A549 (cell line): Measurements from ENCODE around the gene FSD1. TPM values are rescaled to one million over a fixed set of nuclear protein-coding genes. Genes with fewer than 3 reads are reported as not detected.

Experiments used
- ATAC-seq, 2 experiments: fragments of 200-7000 bp in 1 of 2; fragments of >200 bp in 1 of 2; cut with Nextera tagmentation in 1 of 2; cut with Tn5 transposase in 1 of 2; 3 replicates each; pipeline versions ENCODE4 v1.8.0 to v1.9.1; 2018 to 2020; ENCODE audit warnings: mild to moderate bottlenecking in 1 of 2, moderate library complexity in 1 of 2
- CTCF ChIA-PET: fragments of 300-600 bp; sonication (Branson Sonifier 250); formaldehyde crosslinking; extraction: SDS; loops from one replicate; lab custom pipeline; 2021; ENCODE audit warnings: antibody characterized with exemption, inconsistent platforms; lab: Yijun Ruan, JAX
- POLR2A ChIA-PET: fragments of 350-600 bp; formaldehyde crosslinking; extraction: SDS; loops from one replicate; lab custom pipeline; 2021; ENCODE audit warnings: antibody characterized with exemption, inconsistent platforms; lab: Yijun Ruan, JAX
- DNase-seq, 2 experiments: peaks; one replicate each; pipeline versions ENCODE4 v3.0.0 to v3.0.0-alpha.2; 2011 to 2016; ENCODE audit warnings: low read depth in 1 of 2, low spot score in 1 of 2
- FAIRE-seq: peaks from 2 replicates; lab custom pipeline; 2011; peaks lifted over from hg19 to GRCh38; lab: Jason Lieb, UNC
- H3K27ac ChIP-seq, 2 experiments: fragments of >200 bp; sonication (Bioruptor Twin); formaldehyde crosslinking; 3 replicates each; pipeline ENCODE4 v1.5.1; 2016 to 2017
- H3K4me1 ChIP-seq: fragments of >200 bp; sonication (Bioruptor Twin); formaldehyde crosslinking; 3 replicates; pipeline ENCODE4 v1.6.1; 2016
- H3K4me2 ChIP-seq: fragments of >200 bp; sonication (Bioruptor Twin); formaldehyde crosslinking; 3 replicates; pipeline ENCODE4 v1.6.1; 2016
- H3K4me3 ChIP-seq: fragments of >200 bp; sonication (Bioruptor Twin); formaldehyde crosslinking; 3 replicates; pipeline ENCODE4 v1.5.1; 2016
- H3K9me3 ChIP-seq: fragments of >200 bp; sonication (Bioruptor Twin); formaldehyde crosslinking; 3 replicates; pipeline ENCODE4 v1.6.1; 2016
- BHLHE40 ChIP-seq: IDR thresholded peaks from 2 replicates; pipeline ENCODE4 v1.6.1; 2012; ENCODE audit warnings: low read depth, low read length, inconsistent platforms
- CBX2 ChIP-seq: fragments of 200-600 bp; sonication (generic); IDR thresholded peaks from 2 replicates; pipeline ENCODE4 v1.6.1; 2016; ENCODE audit warnings: low read depth, mild to moderate bottlenecking, borderline replicate concordance
- EHF ChIP-seq: fragments of 250-450 bp; sonication (Bioruptor Pico); IDR thresholded peaks from 2 replicates; pipeline ENCODE4 v1.5.0; 2020; ENCODE audit warnings: mild to moderate bottlenecking
- EP300 ChIP-seq, 2 experiments: fragments of >200 bp; sonication (Bioruptor Twin); formaldehyde crosslinking; IDR thresholded peaks; 2 replicates in 1 of 2; 3 replicates in 1 of 2; pipeline ENCODE4 v1.6.1; 2016 to 2017
- ESRRA ChIP-seq: fragments of 150-350 bp; IDR thresholded peaks from 2 replicates; pipeline ENCODE4 v1.6.1; 2014; ENCODE audit warnings: mild to moderate bottlenecking, low read length, borderline replicate concordance
- FOXS1 ChIP-seq: fragments of 250-450 bp; sonication (Bioruptor Pico); IDR thresholded peaks from 2 replicates; pipeline ENCODE4 v1.5.0; 2020; ENCODE audit warnings: mild to moderate bottlenecking, moderate library complexity
- HDAC2 ChIP-seq: fragments of 200-600 bp; sonication (generic); IDR thresholded peaks from 2 replicates; pipeline ENCODE4 v1.6.1; 2016
- HEYL ChIP-seq: fragments of 250-450 bp; sonication (Bioruptor Pico); IDR thresholded peaks from 2 replicates; pipeline ENCODE4 v1.8.0; 2021; ENCODE audit warnings: mild to moderate bottlenecking, moderate library complexity
- KDM5A ChIP-seq: fragments of 200-600 bp; sonication (generic); IDR thresholded peaks from 2 replicates; pipeline ENCODE4 v1.6.1; 2016; ENCODE audit warnings: antibody characterized with exemption, mild to moderate bottlenecking
- MAFK ChIP-seq: fragments of 450-650 bp; IDR thresholded peaks from 2 replicates; pipeline ENCODE4 v1.6.1; 2014; ENCODE audit not compliant: partially characterized antibody
- MYC ChIP-seq: IDR thresholded peaks from 2 replicates; pipeline ENCODE4 v1.6.1; 2012; ENCODE audit warnings: mild to moderate bottlenecking, inconsistent platforms, low read length, improper control_type of control experiment, borderline replicate concordance
- NFE2L2 ChIP-seq: fragments of 150-350 bp; conservative IDR thresholded peaks from 2 replicates; pipeline ENCODE4 v1.6.1; 2014; ENCODE audit warnings: low read length
- PBX3 ChIP-seq: IDR thresholded peaks from 2 replicates; pipeline ENCODE4 v1.6.1; 2012
- POLR2A ChIP-seq: IDR thresholded peaks from 2 replicates; pipeline ENCODE4 v1.6.1; 2012; ENCODE audit warnings: mild to moderate bottlenecking, low read length
- POLR2AphosphoS2 ChIP-seq: conservative IDR thresholded peaks from 2 replicates; pipeline ENCODE4 v1.6.1; 2012; ENCODE audit warnings: low read length, improper control_type of control experiment, inconsistent platforms
- RARB ChIP-seq: fragments of 250-450 bp; sonication (Bioruptor Pico); IDR thresholded peaks from 2 replicates; pipeline ENCODE4 v1.8.0; 2021; ENCODE audit warnings: mild to moderate bottlenecking, moderate library complexity
- RNF2 ChIP-seq: fragments of 200-600 bp; sonication (generic); IDR thresholded peaks from 2 replicates; pipeline ENCODE4 v1.6.1; 2016; ENCODE audit warnings: low read depth, mild to moderate bottlenecking, antibody characterized with exemption, moderate library complexity, borderline replicate concordance
- SMC3 ChIP-seq: fragments of >200 bp; sonication (Bioruptor Twin); formaldehyde crosslinking; IDR thresholded peaks from 3 replicates; pipeline ENCODE4 v1.6.1; 2018; ENCODE audit warnings: inconsistent platforms
- SREBF2 ChIP-seq: fragments of 450-650 bp; IDR thresholded peaks from 2 replicates; pipeline ENCODE4 v1.6.1; 2014; ENCODE audit warnings: mild to moderate bottlenecking, moderate library complexity
- ZFP36 ChIP-seq: fragments of 450-650 bp; IDR thresholded peaks from 2 replicates; pipeline ENCODE4 v1.6.1; 2014; ENCODE audit warnings: borderline replicate concordance; ENCODE audit not compliant: partially characterized antibody
- ZSCAN20 ChIP-seq: fragments of 250-450 bp; sonication (Bioruptor Pico); IDR thresholded peaks from 2 replicates; pipeline ENCODE4 v1.8.0; 2022; ENCODE audit warnings: mild to moderate bottlenecking, moderate library complexity
- WGBS: methylation state at CpG from one replicate; pipeline ENCODE4 v1.1.6; 2017; ENCODE audit errors: missing lambda C conversion rate; 5-methylcytosine and 5-hydroxymethylcytosine counted together
- polyA plus RNA-seq, 4 experiments: library from polyadenylated mRNA; depleted of rRNA in 3 of 4; stranded (reverse); fragments of >200 nt; fragmentation: RNase III in 1 of 4; extraction: RNeasy Plus Mini Kit Qiagen cat#74134 plus additional on column Dnase treatment in 1 of 4; gene quantifications; 2 replicates in 3 of 4; 3 replicates in 1 of 4; pipeline ENCODE4 v1.2.3, GENCODE V29; 2011 to 2017
- TF ChIP-seq, protein P1 (sequence below): fragments of 250-450 bp; sonication (Bioruptor Pico); IDR thresholded peaks from 2 replicates; pipeline ENCODE4 v1.5.0; 2021; ENCODE audit warnings: mild to moderate bottlenecking, moderate library complexity, borderline replicate concordance
- TF ChIP-seq, protein P2 (sequence below): fragments of 200-600 bp; sonication (generic); IDR thresholded peaks from 2 replicates; pipeline ENCODE4 v1.6.1; 2016; ENCODE audit warnings: antibody characterized with exemption, mild to moderate bottlenecking, moderate library complexity
- TF ChIP-seq, protein P3 (sequence below): fragments of >200 bp; sonication (Bioruptor Twin); formaldehyde crosslinking; IDR thresholded peaks from 3 replicates; pipeline ENCODE4 v1.5.1; 2016

Gene FSD1
- polyA plus RNA-seq, 2 of the 4 experiments (the other 2 are of a cell fraction), result 3.5 to 13.2 TPM

- no peak for FAIRE-seq
- POLR2A ChIA-PET, result no interaction called here
- no peaks in the 10 kb centered on the region for H3K9me3 ChIP-seq
- CTCF ChIA-PET, result no interaction called here
- no peak overlapping the region for H3K4me3 ChIP-seq
- no peak overlapping the region for H3K4me2 ChIP-seq
- ATAC-seq, result peak; percentile 59 to 72
- WGBS, result 86% methylated on average over 13 of the region's 22 CpGs
- DNase-seq, result peak in 1 of 2 experiments; percentile 54
- no peaks in the 10 kb centered on the region for H3K4me1 ChIP-seq
- H3K27ac ChIP-seq, result no peak overlapping the region
- TF ChIP-seq ZSCAN20, result no peak
- TF ChIP-seq ESRRA, result no peak
Measured at GRCh38 chr19:4310247-4311121, 6.1 kb downstream of the FSD1 start.

DNA sequence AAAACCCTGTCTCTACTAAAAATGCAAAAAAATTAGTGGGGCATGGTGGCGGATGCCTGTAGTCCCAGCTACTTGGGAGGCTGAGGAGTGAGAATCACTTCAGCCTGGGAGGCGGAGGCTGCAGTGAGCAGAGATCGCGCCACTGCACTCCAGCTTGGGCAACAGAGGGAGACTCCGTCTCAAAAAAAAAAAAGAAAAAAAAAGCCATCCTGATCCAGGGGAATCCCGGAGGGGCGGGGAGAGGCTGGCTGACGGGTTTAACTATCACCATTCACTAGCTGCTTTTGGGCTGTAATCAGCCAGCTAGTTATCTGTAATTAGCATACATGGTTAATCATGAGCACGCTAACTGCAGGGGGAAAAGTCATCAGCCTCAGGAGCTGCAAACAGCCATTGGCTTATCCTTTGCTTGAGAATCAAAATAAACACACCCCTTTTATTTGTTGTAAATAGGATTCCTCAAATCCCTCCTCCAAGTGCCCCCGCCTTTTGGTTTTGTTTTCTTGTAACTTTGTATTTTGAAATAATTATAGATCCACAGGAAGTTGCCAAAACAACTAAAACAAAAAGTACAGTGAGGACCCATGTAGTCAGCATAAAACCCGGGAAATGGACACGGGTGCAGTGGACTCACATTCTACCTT is 9.6 kb downstream of the FSD1 start:
- POLR2A ChIA-PET, result no interaction called here
- 80% methylated on average over 12 of the region's 12 CpGs for WGBS
- DNase-seq (no peak), FAIRE-seq (no peak), ATAC-seq (no peak)
- no peaks in the 10 kb centered on the region for H3K9me3 ChIP-seq
- no peak overlapping the region for H3K27ac ChIP-seq
- H3K4me3 ChIP-seq, result no peak overlapping the region
- CTCF ChIA-PET, result interaction anchor here (1.5 kb wide), 1 partner anchor 39 kb away, joined by 3 read pairs; no protein-coding TSS in a partner anchor
- TF ChIP-seq RNF2 (no peak), RARB (no peak), HDAC2 (no peak), NFE2L2 (no peak), PBX3 (no peak), MAFK (no peak)
- TF ChIP-seq, protein P1, sequence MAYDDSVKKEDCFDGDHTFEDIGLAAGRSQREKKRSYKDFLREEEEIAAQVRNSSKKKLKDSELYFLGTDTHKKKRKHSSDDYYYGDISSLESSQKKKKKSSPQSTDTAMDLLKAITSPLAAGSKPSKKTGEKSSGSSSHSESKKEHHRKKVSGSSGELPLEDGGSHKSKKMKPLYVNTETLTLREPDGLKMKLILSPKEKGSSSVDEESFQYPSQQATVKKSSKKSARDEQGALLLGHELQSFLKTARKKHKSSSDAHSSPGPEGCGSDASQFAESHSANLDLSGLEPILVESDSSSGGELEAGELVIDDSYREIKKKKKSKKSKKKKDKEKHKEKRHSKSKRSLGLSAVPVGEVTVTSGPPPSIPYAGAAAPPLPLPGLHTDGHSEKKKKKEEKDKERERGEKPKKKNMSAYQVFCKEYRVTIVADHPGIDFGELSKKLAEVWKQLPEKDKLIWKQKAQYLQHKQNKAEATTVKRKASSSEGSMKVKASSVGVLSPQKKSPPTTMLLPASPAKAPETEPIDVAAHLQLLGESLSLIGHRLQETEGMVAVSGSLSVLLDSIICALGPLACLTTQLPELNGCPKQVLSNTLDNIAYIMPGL (CRISPR knock-in tag), result no peak
- TF ChIP-seq, protein P2, sequence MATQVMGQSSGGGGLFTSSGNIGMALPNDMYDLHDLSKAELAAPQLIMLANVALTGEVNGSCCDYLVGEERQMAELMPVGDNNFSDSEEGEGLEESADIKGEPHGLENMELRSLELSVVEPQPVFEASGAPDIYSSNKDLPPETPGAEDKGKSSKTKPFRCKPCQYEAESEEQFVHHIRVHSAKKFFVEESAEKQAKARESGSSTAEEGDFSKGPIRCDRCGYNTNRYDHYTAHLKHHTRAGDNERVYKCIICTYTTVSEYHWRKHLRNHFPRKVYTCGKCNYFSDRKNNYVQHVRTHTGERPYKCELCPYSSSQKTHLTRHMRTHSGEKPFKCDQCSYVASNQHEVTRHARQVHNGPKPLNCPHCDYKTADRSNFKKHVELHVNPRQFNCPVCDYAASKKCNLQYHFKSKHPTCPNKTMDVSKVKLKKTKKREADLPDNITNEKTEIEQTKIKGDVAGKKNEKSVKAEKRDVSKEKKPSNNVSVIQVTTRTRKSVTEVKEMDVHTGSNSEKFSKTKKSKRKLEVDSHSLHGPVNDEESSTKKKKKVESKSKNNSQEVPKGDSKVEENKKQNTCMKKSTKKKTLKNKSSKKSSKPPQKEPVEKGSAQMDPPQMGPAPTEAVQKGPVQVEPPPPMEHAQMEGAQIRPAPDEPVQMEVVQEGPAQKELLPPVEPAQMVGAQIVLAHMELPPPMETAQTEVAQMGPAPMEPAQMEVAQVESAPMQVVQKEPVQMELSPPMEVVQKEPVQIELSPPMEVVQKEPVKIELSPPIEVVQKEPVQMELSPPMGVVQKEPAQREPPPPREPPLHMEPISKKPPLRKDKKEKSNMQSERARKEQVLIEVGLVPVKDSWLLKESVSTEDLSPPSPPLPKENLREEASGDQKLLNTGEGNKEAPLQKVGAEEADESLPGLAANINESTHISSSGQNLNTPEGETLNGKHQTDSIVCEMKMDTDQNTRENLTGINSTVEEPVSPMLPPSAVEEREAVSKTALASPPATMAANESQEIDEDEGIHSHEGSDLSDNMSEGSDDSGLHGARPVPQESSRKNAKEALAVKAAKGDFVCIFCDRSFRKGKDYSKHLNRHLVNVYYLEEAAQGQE, result no peak
- H3K4me1 ChIP-seq, result no peaks in the 10 kb centered on the region
- no peak overlapping the region for H3K4me2 ChIP-seq

DNA sequence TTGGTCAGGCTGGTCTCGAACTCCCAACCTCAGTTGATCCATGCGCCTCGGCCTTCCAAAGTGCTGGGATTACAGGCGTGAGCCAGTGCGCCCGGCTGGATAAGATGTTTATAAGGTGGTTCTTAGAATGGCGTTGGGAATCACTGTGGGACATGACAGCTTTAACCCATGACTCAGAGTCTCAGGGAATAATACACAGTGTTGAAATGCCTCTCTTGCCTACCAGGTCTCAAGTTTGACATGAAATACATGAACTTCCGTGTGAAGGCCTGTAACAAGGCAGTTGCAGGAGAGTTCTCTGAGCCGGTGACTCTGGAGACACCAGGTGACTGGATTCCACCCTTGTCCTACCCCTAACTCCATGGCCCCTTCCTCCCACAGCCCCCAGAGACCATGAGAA is 12.6 kb downstream of the FSD1 start:
- POLR2A ChIA-PET, result no interaction called here
- TF ChIP-seq POLR2AphosphoS2 (no peak), EHF (no peak), EP300 (IDR thresholded peaks at IDR 0.05) (no peak), CBX2 (no peak), KDM5A (no peak), ESRRA (no peak), SREBF2 (no peak), BHLHE40 (no peak), MYC (no peak), ZFP36 (no peak), POLR2A (no peak), HEYL (CRISPR knock-in tag) (no peak), FOXS1 (CRISPR knock-in tag) (no peak), SMC3 (no peak)
- TF ChIP-seq, protein P3, sequence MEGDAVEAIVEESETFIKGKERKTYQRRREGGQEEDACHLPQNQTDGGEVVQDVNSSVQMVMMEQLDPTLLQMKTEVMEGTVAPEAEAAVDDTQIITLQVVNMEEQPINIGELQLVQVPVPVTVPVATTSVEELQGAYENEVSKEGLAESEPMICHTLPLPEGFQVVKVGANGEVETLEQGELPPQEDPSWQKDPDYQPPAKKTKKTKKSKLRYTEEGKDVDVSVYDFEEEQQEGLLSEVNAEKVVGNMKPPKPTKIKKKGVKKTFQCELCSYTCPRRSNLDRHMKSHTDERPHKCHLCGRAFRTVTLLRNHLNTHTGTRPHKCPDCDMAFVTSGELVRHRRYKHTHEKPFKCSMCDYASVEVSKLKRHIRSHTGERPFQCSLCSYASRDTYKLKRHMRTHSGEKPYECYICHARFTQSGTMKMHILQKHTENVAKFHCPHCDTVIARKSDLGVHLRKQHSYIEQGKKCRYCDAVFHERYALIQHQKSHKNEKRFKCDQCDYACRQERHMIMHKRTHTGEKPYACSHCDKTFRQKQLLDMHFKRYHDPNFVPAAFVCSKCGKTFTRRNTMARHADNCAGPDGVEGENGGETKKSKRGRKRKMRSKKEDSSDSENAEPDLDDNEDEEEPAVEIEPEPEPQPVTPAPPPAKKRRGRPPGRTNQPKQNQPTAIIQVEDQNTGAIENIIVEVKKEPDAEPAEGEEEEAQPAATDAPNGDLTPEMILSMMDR, result no peak
- no peak overlapping the region for H3K27ac ChIP-seq

More for the DNA sequence above, 12.6 kb downstream of the FSD1 start:
- no peaks in the 10 kb centered on the region for H3K4me1 ChIP-seq
- ATAC-seq (no peak), FAIRE-seq (no peak), DNase-seq (no peak)
- CTCF ChIA-PET, result interaction anchor here (0.8 to 1.8 kb wide), 2 partner anchors 10 to 49 kb away, joined by 3 to 5 read pairs; no protein-coding TSS in a partner anchor
- 73% methylated on average over 9 of the region's 9 CpGs for WGBS
- no peak overlapping the region for H3K4me2 ChIP-seq
- no peaks in the 10 kb centered on the region; the same call in 2 of the 3 replicates for H3K9me3 ChIP-seq
- H3K4me3 ChIP-seq, result no peak overlapping the region
